OCI-LY3 (cell line): Measurements from ENCODE around the gene RCE1.

ENCODE experiments used
- CTCF ChIP-seq: fragments of 200-600, 300-600 bp; sonication (generic); IDR thresholded peaks from 2 replicates; pipeline ENCODE4 v1.5.1; 2014; ENCODE audit warnings: antibody characterized with exemption, low read length, low read depth
- EZH2phosphoT487 ChIP-seq: fragments of 200-600 bp; shearing (Covaris generic); IDR thresholded peaks from 2 replicates; pipeline ENCODE4 v1.6.1; 2018; ENCODE audit warnings: antibody characterized with exemption, mixed run types, low read depth

- TF ChIP-seq CTCF = peak; percentile 88
- TF ChIP-seq EZH2phosphoT487 = no peak
Measured at GRCh38 chr11:66883016-66883965, 40.0 kb downstream of the RCE1 start.
